Measurements from ENCODE around the gene TPD52L1. TPM values are rescaled to one million over a fixed set of nuclear protein-coding genes. Genes with fewer than 3 reads are reported as not detected.

The TPD52L1 gene
- total RNA-seq, 4 donors from 2014 or later, result 22.2 to 77.6 (median 37.7) TPM

- no peak for DNase-seq
- Histone ChIP-seq H3K36me3 (no peaks in the 10 kb centered on the region), H3K27me3 (no peaks in the 10 kb centered on the region), H3K4me3 (no peak overlapping the region), H3K9me3 (no peaks in the 10 kb centered on the region), H3K27ac (no peak overlapping the region), H3K4me1 (no peaks in the 10 kb centered on the region)
- TF ChIP-seq CTCF (IDR thresholded peaks at IDR 0.05) (no peak), POLR2A (IDR thresholded peaks at IDR 0.05) (no peak)
- intact Hi-C loops (cut with DNase I; ENCODE audit: low total_unique reads), result no loop called here
These were observed 151.5 kb downstream of the TPD52L1 start for GRCh38 chr6:125304970-125305660.

GRCh38 chr6:125306756-125307149 is 153.2 kb downstream of the TPD52L1 start:
- H3K4me3 ChIP-seq, result no peak overlapping the region
- H3K27me3 ChIP-seq, result no peaks in the 10 kb centered on the region
- TF ChIP-seq POLR2A (IDR thresholded peaks at IDR 0.05) (no peak), CTCF (IDR thresholded peaks at IDR 0.05) (no peak)
- no peak for DNase-seq
- H3K4me1 ChIP-seq, result no peaks in the 10 kb centered on the region
- intact Hi-C loops (cut with DNase I; ENCODE audit: low total_unique reads), result no loop called here
- H3K27ac ChIP-seq, result no peak overlapping the region
- no peaks in the 10 kb centered on the region for H3K9me3 ChIP-seq
- no peaks in the 10 kb centered on the region for H3K36me3 ChIP-seq

GRCh38 chr6:125307150-125307838 is 153.7 kb downstream of the TPD52L1 start:
- H3K4me3 ChIP-seq, result no peak overlapping the region
- intact Hi-C loops (cut with DNase I; ENCODE audit: low total_unique reads), result no loop called here
- H3K27ac ChIP-seq, result no peak overlapping the region
- no peak for DNase-seq
- H3K4me1 ChIP-seq, result no peaks in the 10 kb centered on the region
- H3K27me3 ChIP-seq, result no peaks in the 10 kb centered on the region
- no peaks in the 10 kb centered on the region for H3K36me3 ChIP-seq
- TF ChIP-seq POLR2A (IDR thresholded peaks at IDR 0.05) (no peak), CTCF (IDR thresholded peaks at IDR 0.05) (no peak)
- H3K9me3 ChIP-seq, result no peaks in the 10 kb centered on the region

- Histone ChIP-seq H3K9me3 (no peaks in the 10 kb centered on the region), H3K27ac (no peak overlapping the region), H3K36me3 (no peaks in the 10 kb centered on the region), H3K4me3 (no peak overlapping the region), H3K4me1 (no peaks in the 10 kb centered on the region), H3K27me3 (no peaks in the 10 kb centered on the region)
- intact Hi-C loops (cut with DNase I; ENCODE audit: low total_unique reads), result no loop called here
- TF ChIP-seq POLR2A (IDR thresholded peaks at IDR 0.05) (no peak), CTCF (IDR thresholded peaks at IDR 0.05) (no peak)
- DNase-seq, result no peak
These were observed 154.5 kb downstream of the TPD52L1 start for GRCh38 chr6:125307964-125308615.

Measured in uterus (tissue), 4 donors.